Caco-2 (cell line): Measurements from ENCODE around the gene PDGFRB. TPM values are rescaled to one million over a fixed set of nuclear protein-coding genes. Genes with fewer than 3 reads are reported as not detected.

Experiments
- BruUV-seq: library from RNA; stranded (reverse); fragments of 400-500 nt; replicated peaks from 2 replicates; lab custom pipeline; 2021; lab: Mats Ljungman, UMichigan
- CTCF ChIA-PET: fragments of 300-600 bp; sonication (Branson Sonifier 250); formaldehyde crosslinking; loops from one replicate; lab custom pipeline; 2022; ENCODE audit warnings: antibody characterized with exemption; lab: Charles Lee
- POLR2A ChIA-PET: fragments of 300-600 bp; sonication (Branson Sonifier 250); formaldehyde crosslinking; loops from one replicate; lab custom pipeline; 2022; ENCODE audit warnings: antibody characterized with exemption; lab: Charles Lee
- DNase-seq, 2 experiments: peaks; one replicate each; pipeline versions ENCODE4 v3.0.0 to v3.0.0-alpha.2; 2020 to 2022
- H3K27me3 ChIP-seq: replicated peaks from 2 replicates; pipeline ENCODE4 v1.6.0; 2011; ENCODE audit warnings: low read length; ENCODE audit not compliant: control insufficient read depth, insufficient read depth
- H3K36me3 ChIP-seq: 2 replicates; pipeline ENCODE4 v1.5.1; 2011; ENCODE audit warnings: low read length; ENCODE audit not compliant: control insufficient read depth, insufficient read depth
- H3K4me1 ChIP-seq: fragments of 250-450 bp; sonication (Bioruptor Pico); 2 replicates; pipeline ENCODE4 v1.5.1; 2020; ENCODE audit warnings: mild to moderate bottlenecking
- H3K4me3 ChIP-seq: 2 replicates; pipeline ENCODE4 v1.5.1; 2011; ENCODE audit warnings: low read depth, mild to moderate bottlenecking, control low read depth, low read length
- H3K9me3 ChIP-seq: fragments of 250-450 bp; sonication (Bioruptor Pico); 2 replicates; pipeline ENCODE4 v1.5.1; 2020; ENCODE audit warnings: mild to moderate bottlenecking, moderate library complexity
- H3K27ac Mint-ChIP-seq: one replicate; pipeline ENCODE4 v1.8.0; 2022; ENCODE audit warnings: mixed read lengths; ENCODE audit not compliant: unreplicated experiment
- H3K27me3 Mint-ChIP-seq: one replicate; pipeline ENCODE4 v1.8.0; 2022; ENCODE audit warnings: mixed read lengths; ENCODE audit not compliant: insufficient read depth, unreplicated experiment
- H3K36me3 Mint-ChIP-seq: one replicate; pipeline ENCODE4 v1.8.0; 2022; ENCODE audit warnings: mild to moderate bottlenecking, mixed read lengths; ENCODE audit not compliant: insufficient read depth, unreplicated experiment
- H3K4me1 Mint-ChIP-seq: one replicate; pipeline ENCODE4 v1.8.0; 2022; ENCODE audit warnings: low read depth, mixed read lengths; ENCODE audit not compliant: unreplicated experiment
- H3K4me3 Mint-ChIP-seq: one replicate; pipeline ENCODE4 v1.8.0; 2022; ENCODE audit warnings: mild to moderate bottlenecking, moderate library complexity, mixed read lengths; ENCODE audit not compliant: unreplicated experiment
- H3K9me3 Mint-ChIP-seq: one replicate; pipeline ENCODE4 v1.8.0; 2022; ENCODE audit warnings: mixed read lengths; ENCODE audit not compliant: unreplicated experiment
- CTCF ChIP-seq, 2 experiments: fragments of 200-600 bp in 1 of 2; IDR thresholded peaks; 1 replicate in 1 of 2; 2 replicates in 1 of 2; pipeline versions ENCODE4 v1.5.1 to v1.8.0; 2011 to 2022; ENCODE audit warnings: antibody characterized with exemption in 1 of 2, control low read depth in 1 of 2, inconsistent platforms in 1 of 2, low read depth in 1 of 2, low read length in 1 of 2, mild to moderate bottlenecking in 1 of 2, moderate library complexity in 1 of 2; ENCODE audit not compliant: insufficient read depth in 1 of 2, severe bottlenecking in 1 of 2, unreplicated experiment in 1 of 2
- intact Hi-C: fragments of 100-400 bp; cut with micrococcal nuclease; formaldehyde crosslinking; loops from one replicate; pipeline ENCODE4 v1.10.0; 2022; ENCODE audit not compliant: unreplicated experiment
- total RNA-seq: library from RNA; stranded (reverse); gene quantifications from 2 replicates; pipeline ENCODE4 v1.2.3, GENCODE V29; 2022

PDGFRB gene
- total RNA-seq, 1 experiment from 2014 or later, result 5.9 TPM

DNA sequence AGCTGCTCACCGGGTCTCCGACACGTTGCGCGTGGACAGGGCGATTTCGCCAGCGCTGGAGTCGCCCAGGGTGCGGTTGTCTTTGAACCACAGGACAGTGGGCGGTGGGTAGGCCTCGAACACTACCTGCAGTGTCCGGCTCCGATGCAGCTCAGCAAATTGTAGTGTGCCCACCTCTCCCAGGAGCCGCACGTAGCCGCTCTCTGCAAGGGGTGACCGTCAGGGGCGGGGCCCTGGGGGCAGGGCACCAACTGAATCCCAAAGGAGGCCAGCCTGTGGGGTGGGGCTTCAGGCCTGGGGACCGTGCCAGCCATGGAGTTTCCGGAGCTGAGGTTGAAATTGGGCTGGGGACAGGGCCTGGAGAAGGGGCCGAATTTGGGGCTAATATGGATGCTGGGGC is 22.9 kb downstream of the PDGFRB start:
- CTCF ChIA-PET, result interaction anchor here (0.8 kb wide), 1 partner anchor 42 kb away, joined by 3 read pairs; no protein-coding TSS in a partner anchor
- no peak overlapping the region for H3K4me3 ChIP-seq
- no peaks in the 10 kb centered on the region for H3K27me3 ChIP-seq
- H3K9me3 ChIP-seq, result no peaks in the 10 kb centered on the region
- POLR2A ChIA-PET, result no interaction called here
- Mint-ChIP-seq H3K4me1 (peaks cover 18% of the 10 kb centered on the region), H3K4me3 (no peak overlapping the region), H3K27me3 (no peaks in the 10 kb centered on the region), H3K9me3 (no peaks in the 10 kb centered on the region), H3K27ac (no peak overlapping the region), H3K36me3 (peaks cover 4% of the 10 kb centered on the region)
- DNase-seq, result no peak
- intact Hi-C loops, result no loop called here
- no peak for TF ChIP-seq CTCF (IDR thresholded peaks at IDR 0.05; ENCODE audit: insufficient read depth in 1 of 2, low read depth in 1 of 2, low read length in 1 of 2, severe bottlenecking in 1 of 2, unreplicated experiment in 1 of 2)
- peaks cover 29% of the 10 kb centered on the region for H3K4me1 ChIP-seq
- BruUV-seq, result no TSS peak
- no peaks in the 10 kb centered on the region for H3K36me3 ChIP-seq

GRCh38 chr5:150131978-150132694 is 23.5 kb downstream of the PDGFRB start:
- Histone ChIP-seq H3K36me3 (no peaks in the 10 kb centered on the region), H3K9me3 (no peaks in the 10 kb centered on the region), H3K4me1 (peaks cover 23% of the 10 kb centered on the region), H3K4me3 (no peak overlapping the region), H3K27me3 (no peaks in the 10 kb centered on the region)
- no peak overlapping the region for H3K4me3 Mint-ChIP-seq
- TF ChIP-seq CTCF (IDR thresholded peaks at IDR 0.05; ENCODE audit: insufficient read depth in 1 of 2, low read depth in 1 of 2, low read length in 1 of 2, severe bottlenecking in 1 of 2, unreplicated experiment in 1 of 2), result no peak
- ChIA-PET POLR2A (no interaction called here), CTCF (interaction anchor here (0.8 to 1.0 kb wide), 2 partner anchors 8 to 43 kb away, joined by 3 read pairs; no protein-coding TSS in a partner anchor)
- BruUV-seq, result no TSS peak
- H3K9me3 Mint-ChIP-seq, result no peaks in the 10 kb centered on the region
- no peak overlapping the region for H3K27ac Mint-ChIP-seq
- no peak for DNase-seq
- H3K4me1 Mint-ChIP-seq, result peaks cover 12% of the 10 kb centered on the region
- intact Hi-C loops, result no loop called here
- no peaks in the 10 kb centered on the region for H3K36me3 Mint-ChIP-seq
- H3K27me3 Mint-ChIP-seq, result no peaks in the 10 kb centered on the region

- peaks cover 9% of the 10 kb centered on the region for H3K4me1 Mint-ChIP-seq
- H3K4me3 ChIP-seq, result no peak overlapping the region
- no TSS peak for BruUV-seq
- no peaks in the 10 kb centered on the region for H3K9me3 Mint-ChIP-seq
- no peaks in the 10 kb centered on the region for H3K27me3 Mint-ChIP-seq
- H3K36me3 Mint-ChIP-seq, result no peaks in the 10 kb centered on the region
- no peak for DNase-seq
- intact Hi-C loops, result no loop called here
- H3K27me3 ChIP-seq, result no peaks in the 10 kb centered on the region
- no peak overlapping the region for H3K27ac Mint-ChIP-seq
- no peaks in the 10 kb centered on the region for H3K36me3 ChIP-seq
- no peak for TF ChIP-seq CTCF (IDR thresholded peaks at IDR 0.05; ENCODE audit: insufficient read depth in 1 of 2, low read depth in 1 of 2, low read length in 1 of 2, severe bottlenecking in 1 of 2, unreplicated experiment in 1 of 2)
- H3K4me3 Mint-ChIP-seq, result no peak overlapping the region
- POLR2A ChIA-PET, result no interaction called here
- CTCF ChIA-PET, result interaction anchor here (1.0 kb wide), 1 partner anchor 9 kb away, joined by 3 read pairs; no protein-coding TSS in a partner anchor
- peaks cover 17% of the 10 kb centered on the region for H3K4me1 ChIP-seq
- H3K9me3 ChIP-seq, result no peaks in the 10 kb centered on the region
These were observed 24.2 kb downstream of the PDGFRB start for GRCh38 chr5:150131461-150131860.
